Breast epithelium (tissue), 4 donors: ENCODE results near the gene MED22. TPM values are rescaled to one million over a fixed set of nuclear protein-coding genes. Genes with fewer than 3 reads are reported as not detected.
"Not testable (repeated sequence)": the region's sequence is repeated elsewhere in the genome, so short reads cannot be mapped to it uniquely, and the experiment has no call there.

ENCODE experiments used
- DNase-seq, 2 donors: peaks; one replicate each; pipeline ENCODE4 v3.0.0-alpha.2; 2019; ENCODE audit warnings: low spot score in 2 of 2
- H3K27ac ChIP-seq, 2 donors: fragments of 200-600 bp; sonication (generic) in 1 of 2; one replicate each; pipeline ENCODE4 v1.5.1; 2016 to 2019; ENCODE audit warnings: mild to moderate bottlenecking in 1 of 2
- H3K27me3 ChIP-seq, 2 donors: fragments of 200-600 bp; sonication (generic) in 1 of 2; one replicate each; pipeline versions ENCODE4 v1.5.1 to v1.6.0; 2017 to 2019; ENCODE audit warnings: control low read depth in 1 of 2, mild to moderate bottlenecking in 1 of 2
- H3K36me3 ChIP-seq: fragments of 200-600 bp; one replicate; pipeline ENCODE4 v1.5.1; 2019
- H3K4me1 ChIP-seq, 2 donors: fragments of 200-600 bp; sonication (generic); one replicate each; pipeline ENCODE4 v1.5.1; 2016 to 2019; ENCODE audit warnings: control low read depth in 1 of 2
- H3K4me3 ChIP-seq, 3 donors: fragments of 200-600 bp; sonication (generic); 1 replicate in 2 of 3; 2 replicates in 1 of 3; pipeline ENCODE4 v1.5.1; 2016 to 2019; ENCODE audit warnings: mild to moderate bottlenecking in 3 of 3, moderate library complexity in 2 of 3
- H3K9me3 ChIP-seq, 2 donors: fragments of 200-600 bp; sonication (generic) in 1 of 2; one replicate each; pipeline ENCODE4 v1.5.1; 2016 to 2019; ENCODE audit warnings: control low read depth in 1 of 2
- CTCF ChIP-seq, 3 donors: fragments of 450-650 bp; IDR thresholded peaks; one replicate each; pipeline ENCODE4 v1.5.1; 2016 to 2017; ENCODE audit warnings: antibody characterized with exemption in 3 of 3, mild to moderate bottlenecking in 3 of 3, moderate library complexity in 3 of 3
- POLR2A ChIP-seq: fragments of 450-650 bp; IDR thresholded peaks from one replicate; pipeline ENCODE4 v1.6.1; 2016; ENCODE audit warnings: antibody characterized with exemption, mild to moderate bottlenecking, moderate library complexity
- POLR2AphosphoS5 ChIP-seq, 3 donors: sonication (generic); formaldehyde crosslinking; IDR thresholded peaks; one replicate each; pipeline ENCODE4 v1.6.1; 2017; ENCODE audit warnings: antibody characterized with exemption in 3 of 3
- intact Hi-C: fragments of 100-400 bp; cut with DNase I; formaldehyde crosslinking; loops from one replicate; pipeline ENCODE4 v1.15.1; 2023; ENCODE audit warnings: low total_unique reads
- total RNA-seq, 3 donors: library from RNA; depleted of rRNA; stranded (reverse); fragments of >200 nt; gene quantifications; one replicate each; pipeline ENCODE4 v1.1.0, GENCODE V29; 2016

MED22 gene
- total RNA-seq, 3 donors from 2014 or later, result 19.2 to 32.2 (median 31.1) TPM

- intact Hi-C loops, result no loop called here
- no peak overlapping the region for H3K4me3 ChIP-seq
- DNase-seq, result peak in 1 of 2 donors; percentile 2
- no peaks in the 10 kb centered on the region for H3K36me3 ChIP-seq
- no peaks in the 10 kb centered on the region for H3K9me3 ChIP-seq
- no peaks in the 10 kb centered on the region for H3K4me1 ChIP-seq
- TF ChIP-seq POLR2A, result no peak
- no peak for TF ChIP-seq CTCF (IDR thresholded peaks at IDR 0.05)
- no peak for TF ChIP-seq POLR2AphosphoS5 (IDR thresholded peaks at IDR 0.05)
- no peak overlapping the region for H3K27ac ChIP-seq
- H3K27me3 ChIP-seq, result peaks cover 0 to 21% of the 10 kb centered on the region in 2 donors
These were observed 44.4 kb downstream of the MED22 start for GRCh38 chr9:133303266-133304157.

- Histone ChIP-seq H3K36me3 (no peaks in the 10 kb centered on the region), H3K27me3 (peaks cover 0 to 12% of the 10 kb centered on the region in 2 donors), H3K4me3 (no peak overlapping the region), H3K4me1 (no peaks in the 10 kb centered on the region), H3K27ac (no peak overlapping the region), H3K9me3 (no peaks in the 10 kb centered on the region)
- intact Hi-C loops, result no loop called here
- TF ChIP-seq CTCF (IDR thresholded peaks at IDR 0.05) (no peak), POLR2A (no peak), POLR2AphosphoS5 (IDR thresholded peaks at IDR 0.05) (no peak)
- no peak for DNase-seq
These were observed 46.4 kb downstream of the MED22 start for GRCh38 chr9:133301253-133302230.

GRCh38 chr9:133299996-133300395 is 47.9 kb downstream of the MED22 start:
- not testable (repeated sequence) for H3K9me3 ChIP-seq, DNase-seq, H3K4me3 ChIP-seq, H3K27me3 ChIP-seq, H3K27ac ChIP-seq, H3K36me3 ChIP-seq, H3K4me1 ChIP-seq
- intact Hi-C loops, result loop anchor here (10.0 kb wide), 1 partner anchor 1825 kb away; no protein-coding TSS in a partner anchor

- no peak for DNase-seq
- intact Hi-C loops, result loop anchor here (10.0 kb wide), 1 partner anchor 1831 kb away; no protein-coding TSS in a partner anchor
- no peak overlapping the region for H3K4me3 ChIP-seq
- peaks cover 0 to 4% of the 10 kb centered on the region in 2 donors for H3K9me3 ChIP-seq
- H3K4me1 ChIP-seq, result no peaks in the 10 kb centered on the region
- no peaks in the 10 kb centered on the region for H3K36me3 ChIP-seq
- no peak for TF ChIP-seq CTCF (IDR thresholded peaks at IDR 0.05)
- no peak for TF ChIP-seq POLR2AphosphoS5 (IDR thresholded peaks at IDR 0.05)
- no peak for TF ChIP-seq POLR2A
- no peak overlapping the region for H3K27ac ChIP-seq
- H3K27me3 ChIP-seq, result no peaks in the 10 kb centered on the region
These were observed 53.7 kb downstream of the MED22 start for GRCh38 chr9:133294257-133294656.

GRCh38 chr9:133290751-133291302 is 57.1 kb downstream of the MED22 start:
- no peak for TF ChIP-seq POLR2AphosphoS5 (IDR thresholded peaks at IDR 0.05)
- TF ChIP-seq CTCF (IDR thresholded peaks at IDR 0.05), result no peak
- TF ChIP-seq POLR2A, result no peak
- intact Hi-C loops, result loop anchor here (10.0 kb wide), 1 partner anchor 1834 kb away; no protein-coding TSS in a partner anchor
- H3K27ac ChIP-seq, result no peak overlapping the region
- H3K4me3 ChIP-seq, result no peak overlapping the region
- no peaks in the 10 kb centered on the region for H3K4me1 ChIP-seq
- DNase-seq, result no peak
- no peaks in the 10 kb centered on the region for H3K27me3 ChIP-seq
- H3K36me3 ChIP-seq, result no peaks in the 10 kb centered on the region
- H3K9me3 ChIP-seq, result peaks cover 0 to 14% of the 10 kb centered on the region in 2 donors
